ENCODE results near the gene INPP5A.
"Not testable (repeated sequence)": the region's sequence is repeated elsewhere in the genome, so short reads cannot be mapped to it uniquely, and the experiment has no call there.

The INPP5A gene

GRCh38 chr10:132679640-132680039, 142.1 kb downstream of the INPP5A start:
- FAIRE-seq: no peak

- not testable (repeated sequence) for FAIRE-seq
These were observed 143.2 kb downstream of the INPP5A start for GRCh38 chr10:132680741-132681140.

- FAIRE-seq: no peak
These were observed 144.5 kb downstream of the INPP5A start for GRCh38 chr10:132681858-132682755.

GRCh38 chr10:132684164-132684891, 146.7 kb downstream of the INPP5A start:
- no peak for FAIRE-seq

GRCh38 chr10:132685101-132685891, 147.7 kb downstream of the INPP5A start:
- no peak for FAIRE-seq

GRCh38 chr10:132685921-132686680, 148.5 kb downstream of the INPP5A start:
- FAIRE-seq: no peak

- no peak for FAIRE-seq
These were observed 149.8 kb downstream of the INPP5A start for GRCh38 chr10:132687181-132687892.

- no peak for FAIRE-seq
These were observed 150.4 kb downstream of the INPP5A start for GRCh38 chr10:132687893-132688579.

- FAIRE-seq: no peak
These were observed 151.2 kb downstream of the INPP5A start for GRCh38 chr10:132688580-132689420.

- no peak for FAIRE-seq
These were observed 152.3 kb downstream of the INPP5A start for GRCh38 chr10:132689721-132690360.

GRCh38 chr10:132690401-132690800, 152.8 kb downstream of the INPP5A start:
- no peak for FAIRE-seq

GRCh38 chr10:132690821-132691610, 153.4 kb downstream of the INPP5A start:
- FAIRE-seq: no peak

- FAIRE-seq: no peak
These were observed 154.1 kb downstream of the INPP5A start for GRCh38 chr10:132691711-132692153.

GRCh38 chr10:132692311-132692710, 154.7 kb downstream of the INPP5A start:
- no peak for FAIRE-seq

GRCh38 chr10:132693676-132694075, 156.1 kb downstream of the INPP5A start:
- FAIRE-seq: no peak

GRCh38 chr10:132696204-132696603, 158.6 kb downstream of the INPP5A start:
- no peak for FAIRE-seq

- FAIRE-seq: no peak
These were observed 159.4 kb downstream of the INPP5A start for GRCh38 chr10:132696728-132697577.
